MV-4-11 (cell line): Measurements from ENCODE around the gene FAM47E.

ENCODE experiments used
- DNase-seq: peaks from one replicate; lab custom pipeline; 2025; lab: John Stamatoyannopoulos, UW

Gene FAM47E

GRCh38 chr4:76301775-76302162 is 50.2 kb downstream of the FAM47E start:
- DNase-seq = no peak

GRCh38 chr4:76302826-76303438 is 51.4 kb downstream of the FAM47E start:
- DNase-seq = peak; percentile 76

GRCh38 chr4:76305033-76305687 is 53.6 kb downstream of the FAM47E start:
- DNase-seq = no peak

GRCh38 chr4:76305971-76306881 is 54.7 kb downstream of the FAM47E start, which contains the start of gene STBD1:
TSS of gene STBD1 (plus strand) at chr4:76306733. CDS start at chr4:76306770, 37 bp downstream.
- DNase-seq = peak; percentile 48

GRCh38 chr4:76306882-76307659 is 55.5 kb downstream of the FAM47E start:
- no peak for DNase-seq

- no peak for DNase-seq
These were observed 56.1 kb downstream of the FAM47E start for GRCh38 chr4:76307660-76308014.

GRCh38 chr4:76308548-76308947 is 57.0 kb downstream of the FAM47E start:
- no peak for DNase-seq

- DNase-seq = no peak
These were observed 58.5 kb downstream of the FAM47E start for GRCh38 chr4:76309939-76310550.

- no peak for DNase-seq
These were observed 59.2 kb downstream of the FAM47E start for GRCh38 chr4:76310683-76311082.

GRCh38 chr4:76311896-76312331 is 60.4 kb downstream of the FAM47E start:
- peak; percentile 39 for DNase-seq

GRCh38 chr4:76312457-76312856 is 60.9 kb downstream of the FAM47E start:
- DNase-seq = no peak

- no peak for DNase-seq
These were observed 62.0 kb downstream of the FAM47E start for GRCh38 chr4:76313547-76313946.

- DNase-seq = no peak
These were observed 63.9 kb downstream of the FAM47E start for GRCh38 chr4:76315267-76315918.

GRCh38 chr4:76316131-76316530 is 64.6 kb downstream of the FAM47E start:
- no peak for DNase-seq

GRCh38 chr4:76322236-76322635 is 70.7 kb downstream of the FAM47E start:
- peak; percentile 14 for DNase-seq

- DNase-seq = no peak
These were observed 73.6 kb downstream of the FAM47E start for GRCh38 chr4:76325072-76325471.

- no peak for DNase-seq
These were observed 75.0 kb downstream of the FAM47E start for GRCh38 chr4:76326515-76326914.
